ENCODE measurements around the gene APOE.

APOE gene

DNA sequence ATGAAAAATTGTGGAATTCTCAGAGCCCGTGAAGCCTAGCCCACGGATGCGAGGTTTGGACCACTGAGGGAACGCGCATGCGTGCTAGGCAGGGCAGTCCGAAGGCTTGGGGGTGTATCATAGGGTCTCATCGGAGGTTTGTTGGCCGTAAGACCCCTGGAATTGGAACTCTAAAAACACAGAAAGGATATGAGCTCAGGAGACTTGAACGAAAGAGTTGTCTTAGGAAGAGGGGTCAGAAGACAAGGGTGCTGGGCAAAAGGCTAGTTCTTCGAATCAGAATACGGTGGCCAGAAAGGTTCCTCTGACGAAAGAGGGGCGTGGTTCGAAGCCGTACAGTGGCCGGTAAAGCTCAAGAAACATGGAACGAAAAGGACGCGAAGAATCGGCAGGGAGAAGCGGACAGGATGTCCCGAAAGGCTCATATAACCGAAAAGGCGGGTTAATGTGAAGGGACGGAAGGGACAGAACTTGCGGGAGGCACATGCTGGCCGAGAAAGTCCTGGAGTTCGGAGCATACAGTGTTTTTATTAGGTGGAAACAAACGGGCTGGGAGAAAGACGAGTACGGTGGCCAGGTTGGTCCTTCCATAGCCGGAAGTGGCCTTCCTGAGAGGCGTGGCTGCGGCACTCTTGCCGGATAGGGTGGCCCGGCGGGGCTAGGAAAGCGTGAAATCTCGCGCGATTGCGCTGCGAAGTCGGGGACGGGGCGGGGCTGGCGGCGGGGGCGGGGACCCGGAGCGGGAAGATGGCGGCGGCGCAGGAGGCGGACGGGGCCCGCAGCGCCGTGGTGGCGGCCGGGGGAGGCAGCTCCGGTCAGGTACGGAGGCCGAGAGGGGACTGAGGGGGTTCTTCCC is 49.3 kb downstream of the APOE start, which contains the start of gene CLPTM1:
TSS of gene CLPTM1 (plus strand) at position 732 of the 856 bp plus-strand sequence. CDS start at position 748, 16 bp downstream.
- DNase-seq (ENCODE audit: low spot score): peak; percentile 98
- in situ Hi-C loops (cut with MboI; ENCODE audit: low pct_unique_long_range_greater_than_20kb, low sequenced_read_pairs, unreplicated experiment): no loop called here
- TF ChIP-seq, protein P1, sequence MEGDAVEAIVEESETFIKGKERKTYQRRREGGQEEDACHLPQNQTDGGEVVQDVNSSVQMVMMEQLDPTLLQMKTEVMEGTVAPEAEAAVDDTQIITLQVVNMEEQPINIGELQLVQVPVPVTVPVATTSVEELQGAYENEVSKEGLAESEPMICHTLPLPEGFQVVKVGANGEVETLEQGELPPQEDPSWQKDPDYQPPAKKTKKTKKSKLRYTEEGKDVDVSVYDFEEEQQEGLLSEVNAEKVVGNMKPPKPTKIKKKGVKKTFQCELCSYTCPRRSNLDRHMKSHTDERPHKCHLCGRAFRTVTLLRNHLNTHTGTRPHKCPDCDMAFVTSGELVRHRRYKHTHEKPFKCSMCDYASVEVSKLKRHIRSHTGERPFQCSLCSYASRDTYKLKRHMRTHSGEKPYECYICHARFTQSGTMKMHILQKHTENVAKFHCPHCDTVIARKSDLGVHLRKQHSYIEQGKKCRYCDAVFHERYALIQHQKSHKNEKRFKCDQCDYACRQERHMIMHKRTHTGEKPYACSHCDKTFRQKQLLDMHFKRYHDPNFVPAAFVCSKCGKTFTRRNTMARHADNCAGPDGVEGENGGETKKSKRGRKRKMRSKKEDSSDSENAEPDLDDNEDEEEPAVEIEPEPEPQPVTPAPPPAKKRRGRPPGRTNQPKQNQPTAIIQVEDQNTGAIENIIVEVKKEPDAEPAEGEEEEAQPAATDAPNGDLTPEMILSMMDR (IDR thresholded peaks at IDR 0.05; ENCODE audit: extremely low read depth, insufficient read depth, missing control alignments): no peak

DNA sequence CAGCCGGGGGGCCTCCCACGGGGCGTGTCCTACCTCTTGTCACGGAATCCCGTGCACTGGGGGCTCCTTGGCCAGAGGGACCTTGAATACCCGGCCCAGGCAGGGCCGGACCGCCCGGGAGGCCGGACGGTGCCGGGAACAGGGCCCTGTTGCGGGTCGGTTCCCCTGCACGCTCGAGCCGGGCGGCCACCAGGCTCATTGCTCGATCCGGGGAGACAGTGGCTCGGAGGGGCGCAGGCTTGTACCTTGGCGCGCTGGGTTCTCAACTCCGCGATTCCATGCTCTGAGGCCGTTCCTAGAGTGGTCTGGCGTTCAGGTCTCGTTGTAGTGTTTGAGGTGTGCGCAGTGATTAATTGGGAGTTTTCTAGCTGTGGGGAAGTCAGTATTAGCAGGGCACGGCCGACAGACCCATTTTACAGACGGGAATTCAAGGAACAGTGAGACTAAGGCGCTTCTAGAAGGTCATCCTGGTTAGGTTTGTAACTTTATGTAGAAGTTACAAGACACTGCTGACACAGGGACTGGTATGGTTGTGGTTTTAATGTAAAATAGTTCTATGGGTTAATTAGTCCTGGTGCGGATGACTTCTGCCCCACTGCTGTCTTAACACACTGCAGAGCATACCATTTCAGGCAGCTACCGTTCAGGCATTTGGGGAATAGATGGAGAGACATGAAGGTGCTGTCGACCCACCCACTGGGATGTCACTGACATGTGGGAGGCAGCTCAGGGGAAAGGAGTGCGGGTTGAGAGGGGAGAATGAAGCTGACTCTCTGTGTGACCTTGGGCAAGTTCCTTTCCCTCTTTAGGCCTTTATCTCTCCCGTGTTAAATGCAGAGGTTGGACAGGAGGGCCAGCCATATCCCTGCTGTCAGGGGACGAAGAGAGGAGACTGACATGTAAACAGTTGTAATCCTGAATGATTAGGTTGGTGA is 50.2 kb downstream of the APOE start:
- TF ChIP-seq, protein P1 (IDR thresholded peaks at IDR 0.05; ENCODE audit: extremely low read depth, insufficient read depth, missing control alignments): no peak
- in situ Hi-C loops (cut with MboI; ENCODE audit: low pct_unique_long_range_greater_than_20kb, low sequenced_read_pairs, unreplicated experiment): no loop called here
- no peak for DNase-seq (ENCODE audit: low spot score)

DNA sequence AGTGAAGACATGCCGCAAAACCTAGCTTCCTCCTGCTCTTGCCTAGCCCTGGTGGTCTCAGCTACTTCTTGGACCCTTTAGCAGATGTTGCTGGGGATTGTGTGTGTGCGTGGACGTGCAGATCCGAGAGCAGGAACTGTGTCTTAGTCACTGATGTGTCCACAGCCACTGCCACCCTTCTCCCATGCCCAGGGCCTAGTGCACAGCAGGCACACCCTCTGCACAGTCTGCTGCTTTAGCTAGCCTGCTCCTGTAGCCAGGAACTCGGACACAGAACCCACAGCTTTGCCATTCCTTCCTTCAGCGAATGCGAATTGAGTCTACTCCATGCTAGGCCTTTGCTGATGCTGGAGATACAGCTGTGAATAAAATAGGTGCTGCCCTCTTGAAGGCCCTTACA is 51.9 kb downstream of the APOE start:
- no peak for DNase-seq (ENCODE audit: low spot score)
- in situ Hi-C loops (cut with MboI; ENCODE audit: low pct_unique_long_range_greater_than_20kb, low sequenced_read_pairs, unreplicated experiment): no loop called here
- TF ChIP-seq, protein P1 (IDR thresholded peaks at IDR 0.05; ENCODE audit: extremely low read depth, insufficient read depth, missing control alignments): no peak

DNA sequence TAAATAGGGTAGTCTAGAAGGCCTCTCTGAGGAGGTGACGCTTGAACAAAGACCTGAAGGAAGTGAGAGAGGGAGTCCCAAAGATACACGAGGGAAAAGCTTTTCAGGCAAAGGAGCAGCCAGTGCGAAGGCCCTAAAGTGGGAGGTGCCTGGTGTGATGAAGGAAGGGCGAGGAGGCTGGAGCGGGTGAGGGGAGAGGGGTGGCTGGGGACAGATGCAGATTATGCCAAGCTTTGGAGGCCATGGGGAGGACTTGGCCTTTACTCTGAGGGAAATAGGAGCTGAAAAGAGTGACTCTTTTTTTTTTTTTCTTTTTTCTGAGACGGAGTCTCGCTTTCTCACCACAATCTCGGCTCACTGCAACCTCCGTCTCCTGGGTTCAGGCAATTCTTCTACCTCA is 52.5 kb downstream of the APOE start:
- TF ChIP-seq, protein P1 (IDR thresholded peaks at IDR 0.05; ENCODE audit: extremely low read depth, insufficient read depth, missing control alignments): no peak
- no peak for DNase-seq (ENCODE audit: low spot score)
- in situ Hi-C loops (cut with MboI; ENCODE audit: low pct_unique_long_range_greater_than_20kb, low sequenced_read_pairs, unreplicated experiment): no loop called here
